HepG2 (cell line): ENCODE measurements around the gene ULK3. TPM values are rescaled to one million over a fixed set of nuclear protein-coding genes. Genes with fewer than 3 reads are reported as not detected.

ENCODE experiments used
- ARID3A ChIP-seq: IDR thresholded peaks from 2 replicates; pipeline ENCODE4 v1.6.1; 2012; ENCODE audit warnings: low read depth, low read length, improper control_type of control experiment
- ATAD3A ChIP-seq: sonication (generic); formaldehyde crosslinking; IDR thresholded peaks from 2 replicates; pipeline ENCODE4 v1.4.0; 2020; ENCODE audit warnings: missing genetic modification reagents
- ATF7-NPFF ChIP-seq: sonication (generic); formaldehyde crosslinking; IDR thresholded peaks from 2 replicates; pipeline ENCODE4 v1.8.1; 2023; ENCODE audit warnings: mild to moderate bottlenecking, low read depth, missing genetic modification reagents, moderate library complexity
- BCL6 ChIP-seq: IDR thresholded peaks from 2 replicates; pipeline ENCODE4 v1.6.1; 2016; ENCODE audit warnings: missing genetic modification reagents, missing compliant biosample characterization
- CBX5 ChIP-seq: sonication (generic); formaldehyde crosslinking; IDR thresholded peaks from 2 replicates; pipeline ENCODE4 v1.4.0; 2020; ENCODE audit warnings: missing genetic modification reagents, borderline replicate concordance
- DNMT1 ChIP-seq: sonication (generic); formaldehyde crosslinking; IDR thresholded peaks from 2 replicates; pipeline ENCODE4 v1.5.1; 2020; ENCODE audit warnings: mild to moderate bottlenecking, missing genetic modification reagents
- GTF2F1 ChIP-seq: fragments of 150-350 bp; IDR thresholded peaks from 2 replicates; pipeline ENCODE4 v1.6.1; 2014; ENCODE audit warnings: low read length
- MTA1 ChIP-seq: sonication (generic); formaldehyde crosslinking; IDR thresholded peaks from 2 replicates; pipeline ENCODE4 v1.4.0; 2020; ENCODE audit warnings: missing genetic modification reagents, mild to moderate bottlenecking, borderline replicate concordance
- NCOA1 ChIP-seq: sonication (generic); formaldehyde crosslinking; IDR thresholded peaks from 2 replicates; pipeline ENCODE4 v1.9.0; 2021; ENCODE audit warnings: missing genetic modification reagents
- NFKBIZ ChIP-seq: IDR thresholded peaks from 2 replicates; pipeline ENCODE4 v1.6.1; 2018; ENCODE audit warnings: missing genetic modification reagents, missing compliant biosample characterization
- NFYB ChIP-seq: sonication (generic); formaldehyde crosslinking; IDR thresholded peaks from 2 replicates; pipeline ENCODE4 v1.4.0; 2020; ENCODE audit warnings: missing genetic modification reagents
- PATZ1 ChIP-seq: sonication (generic); formaldehyde crosslinking; IDR thresholded peaks from 2 replicates; pipeline ENCODE4 v1.4.0; 2020; ENCODE audit warnings: missing genetic modification reagents
- PHF20 ChIP-seq: sonication (generic); formaldehyde crosslinking; IDR thresholded peaks from 2 replicates; pipeline ENCODE4 v1.5.0; 2020; ENCODE audit warnings: mild to moderate bottlenecking, missing genetic modification reagents
- RELA ChIP-seq: sonication (generic); formaldehyde crosslinking; IDR thresholded peaks from 2 replicates; pipeline ENCODE4 v1.4.0; 2020; ENCODE audit warnings: missing genetic modification reagents
- SAFB2 ChIP-seq: sonication (generic); formaldehyde crosslinking; IDR thresholded peaks from 2 replicates; pipeline ENCODE4 v1.5.1; 2020; ENCODE audit warnings: missing genetic modification reagents, low read depth, mild to moderate bottlenecking, borderline replicate concordance
- SCMH1 ChIP-seq: sonication (generic); formaldehyde crosslinking; IDR thresholded peaks from 2 replicates; pipeline ENCODE4 v1.9.0; 2021; ENCODE audit warnings: missing genetic modification reagents, mild to moderate bottlenecking, borderline replicate concordance
- SOX6 ChIP-seq, 2 experiments: fragments of 450-650 bp in 1 of 2; sonication (generic) in 1 of 2; formaldehyde crosslinking in 1 of 2; IDR thresholded peaks; 2 replicates each; pipeline versions ENCODE4 v1.4.0 to v1.6.1; 2017 to 2020; ENCODE audit warnings: antibody characterized with exemption in 1 of 2, mild to moderate bottlenecking in 1 of 2, missing genetic modification reagents in 1 of 2
- SRY ChIP-seq: sonication (generic); formaldehyde crosslinking; IDR thresholded peaks from 2 replicates; pipeline ENCODE4 v1.8.0; 2022; ENCODE audit warnings: mild to moderate bottlenecking, missing genetic modification reagents
- THAP9 ChIP-seq: sonication (generic); formaldehyde crosslinking; IDR thresholded peaks from 2 replicates; pipeline ENCODE4; 2020; ENCODE audit warnings: missing genetic modification reagents, mild to moderate bottlenecking, borderline replicate concordance
- ZNF713 ChIP-seq: sonication (generic); formaldehyde crosslinking; IDR thresholded peaks from 2 replicates; pipeline ENCODE4 v1.4.0; 2020; ENCODE audit warnings: mild to moderate bottlenecking, missing genetic modification reagents
- polyA plus RNA-seq, 8 experiments: library from polyadenylated mRNA; depleted of rRNA in 3 of 8; stranded (reverse) in 7 of 8; unstranded in 1 of 8; fragments of >200 nt; fragmentation: Illumina TruSeq in 4 of 8; extraction: Trizol in 4 of 8; gene quantifications; 2 replicates each; pipeline versions ENCODE4 v1.2.1 to v1.2.3, GENCODE V29; 2011 to 2016; ENCODE audit warnings: low read depth in 4 of 8, missing spikeins in 1 of 8, mixed read lengths in 1 of 8; ENCODE audit not compliant: insufficient read depth in 1 of 8
- total RNA-seq, 5 experiments: library from RNA; depleted of rRNA; stranded (reverse); fragments of >200 nt; fragmentation: Illumina TruSeq; extraction: Trizol; gene quantifications; 2 replicates each; pipeline ENCODE4 v1.2.3, GENCODE V29; 2016; ENCODE audit warnings: low read depth in 1 of 5
- TF ChIP-seq, protein P1 (sequence below): sonication (generic); formaldehyde crosslinking; IDR thresholded peaks from 2 replicates; pipeline ENCODE4 v1.5.1; 2020; ENCODE audit warnings: missing genetic modification reagents, mild to moderate bottlenecking, borderline replicate concordance

Gene ULK3
- total and polyA plus RNA-seq, 2 of the 13 experiments (the other 11 are each of a cell fraction or from before 2014, with no cell fraction given) = 15.2 to 23.7 TPM

DNA sequence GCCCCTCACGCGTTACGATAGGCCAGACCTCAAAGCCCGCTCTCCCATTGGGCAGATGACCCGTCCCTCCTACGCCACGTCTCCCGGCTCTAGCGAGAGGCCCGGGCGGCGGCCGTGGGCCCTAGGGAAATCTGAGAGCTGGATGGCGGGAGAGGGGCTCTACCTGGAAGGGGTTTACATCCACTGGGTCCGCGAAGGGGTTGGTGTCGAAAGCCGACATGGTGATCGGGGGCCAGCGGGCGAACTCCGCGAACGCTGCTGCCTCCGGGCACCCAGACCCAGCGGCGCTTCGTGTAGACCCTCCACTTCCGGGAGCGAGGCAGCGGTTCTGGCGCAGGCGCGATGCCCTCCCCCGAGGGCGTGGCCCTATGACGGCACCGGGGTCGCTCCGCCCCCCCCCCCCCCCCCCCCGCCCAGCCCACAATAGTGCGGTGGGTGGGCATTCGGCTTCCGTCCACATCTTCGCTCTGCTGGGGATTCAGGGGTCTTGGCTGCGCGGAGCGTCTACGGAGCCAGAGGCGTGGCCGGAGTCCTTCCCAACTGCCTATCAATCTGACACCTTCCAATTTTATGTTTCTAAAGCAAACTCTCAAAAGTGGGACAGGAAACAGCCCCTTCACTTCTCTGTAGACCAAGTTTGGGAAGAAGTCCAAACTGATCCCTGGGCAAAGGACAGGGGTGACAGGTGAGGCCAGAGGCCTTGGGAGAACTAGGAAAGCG, 30.2 kb upstream of the ULK3 start, which contains the start of gene SCAMP2 (continued):
- peak; percentile 73; the same call in 1 of the 2 replicates for TF ChIP-seq SRY
- TF ChIP-seq ATAD3A (CRISPR knock-in tag) = no peak
- no peak for TF ChIP-seq RELA (CRISPR knock-in tag)
- TF ChIP-seq CBX5 (CRISPR knock-in tag) = no peak
- TF ChIP-seq NFKBIZ (CRISPR knock-in tag) = no peak
- TF ChIP-seq NCOA1 (CRISPR knock-in tag) = peak; percentile 43; the same call in 1 of the 2 replicates
- TF ChIP-seq SCMH1 (CRISPR knock-in tag) = no peak
- TF ChIP-seq, protein P1, sequence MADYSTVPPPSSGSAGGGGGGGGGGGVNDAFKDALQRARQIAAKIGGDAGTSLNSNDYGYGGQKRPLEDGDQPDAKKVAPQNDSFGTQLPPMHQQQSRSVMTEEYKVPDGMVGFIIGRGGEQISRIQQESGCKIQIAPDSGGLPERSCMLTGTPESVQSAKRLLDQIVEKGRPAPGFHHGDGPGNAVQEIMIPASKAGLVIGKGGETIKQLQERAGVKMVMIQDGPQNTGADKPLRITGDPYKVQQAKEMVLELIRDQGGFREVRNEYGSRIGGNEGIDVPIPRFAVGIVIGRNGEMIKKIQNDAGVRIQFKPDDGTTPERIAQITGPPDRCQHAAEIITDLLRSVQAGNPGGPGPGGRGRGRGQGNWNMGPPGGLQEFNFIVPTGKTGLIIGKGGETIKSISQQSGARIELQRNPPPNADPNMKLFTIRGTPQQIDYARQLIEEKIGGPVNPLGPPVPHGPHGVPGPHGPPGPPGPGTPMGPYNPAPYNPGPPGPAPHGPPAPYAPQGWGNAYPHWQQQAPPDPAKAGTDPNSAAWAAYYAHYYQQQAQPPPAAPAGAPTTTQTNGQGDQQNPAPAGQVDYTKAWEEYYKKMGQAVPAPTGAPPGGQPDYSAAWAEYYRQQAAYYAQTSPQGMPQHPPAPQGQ (CRISPR knock-in tag) = no peak
- TF ChIP-seq PHF20 (CRISPR knock-in tag) = peak; percentile 91
- TF ChIP-seq MTA1 (CRISPR knock-in tag) = no peak
- TF ChIP-seq PATZ1 (CRISPR knock-in tag) = peak; percentile 57; the same call in 1 of the 2 replicates
- peak; percentile 48; the same call in 1 of the 2 replicates for TF ChIP-seq THAP9
- no peak for TF ChIP-seq ZNF713 (CRISPR knock-in tag)
- no peak for TF ChIP-seq DNMT1 (CRISPR knock-in tag)
- no peak for TF ChIP-seq SOX6 (IDR thresholded peaks at IDR 0.05)
- peak; percentile 38; the same call in 1 of the 2 replicates for TF ChIP-seq SOX6 (CRISPR knock-in tag; IDR thresholded peaks at IDR 0.05)
- no peak for TF ChIP-seq SAFB2 (CRISPR knock-in tag)
- TF ChIP-seq ATF7-NPFF (CRISPR knock-in tag) = peak; percentile 38; the same call in 1 of the 2 replicates
- no peak for TF ChIP-seq BCL6 (CRISPR knock-in tag)
- TF ChIP-seq GTF2F1 = no peak
- peak; percentile 90 for TF ChIP-seq NFYB (CRISPR knock-in tag)
- no peak for TF ChIP-seq ARID3A
